ENCODE results near the gene EPHA6. TPM values are rescaled to one million over a fixed set of nuclear protein-coding genes. Genes with fewer than 3 reads are reported as not detected.

The EPHA6 gene
- total and polyA plus RNA-seq, 10 of the 15 experiments (the other 5 are each of a cell fraction or from before 2014, with no cell fraction given): not detected

DNA sequence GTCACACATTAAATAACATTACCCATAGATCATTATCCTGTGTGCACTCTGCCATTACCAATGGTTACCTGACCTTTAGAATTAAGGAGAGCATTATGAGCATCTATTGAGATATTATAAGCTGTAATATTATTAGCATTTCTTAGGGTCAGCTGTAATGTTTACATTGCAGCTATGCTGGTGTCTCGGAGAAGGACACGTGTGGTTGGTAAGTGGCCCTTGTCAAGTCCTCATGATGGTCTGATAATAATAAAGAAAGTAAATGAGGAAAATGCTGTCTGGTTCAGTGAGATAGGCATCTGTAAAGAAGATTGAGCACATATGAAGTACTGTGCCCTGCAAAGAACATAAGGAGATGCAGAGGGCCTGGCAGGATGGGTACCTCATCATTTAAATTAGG is 878.4 kb downstream of the EPHA6 start (continued):
- TF ChIP-seq, protein P1, sequence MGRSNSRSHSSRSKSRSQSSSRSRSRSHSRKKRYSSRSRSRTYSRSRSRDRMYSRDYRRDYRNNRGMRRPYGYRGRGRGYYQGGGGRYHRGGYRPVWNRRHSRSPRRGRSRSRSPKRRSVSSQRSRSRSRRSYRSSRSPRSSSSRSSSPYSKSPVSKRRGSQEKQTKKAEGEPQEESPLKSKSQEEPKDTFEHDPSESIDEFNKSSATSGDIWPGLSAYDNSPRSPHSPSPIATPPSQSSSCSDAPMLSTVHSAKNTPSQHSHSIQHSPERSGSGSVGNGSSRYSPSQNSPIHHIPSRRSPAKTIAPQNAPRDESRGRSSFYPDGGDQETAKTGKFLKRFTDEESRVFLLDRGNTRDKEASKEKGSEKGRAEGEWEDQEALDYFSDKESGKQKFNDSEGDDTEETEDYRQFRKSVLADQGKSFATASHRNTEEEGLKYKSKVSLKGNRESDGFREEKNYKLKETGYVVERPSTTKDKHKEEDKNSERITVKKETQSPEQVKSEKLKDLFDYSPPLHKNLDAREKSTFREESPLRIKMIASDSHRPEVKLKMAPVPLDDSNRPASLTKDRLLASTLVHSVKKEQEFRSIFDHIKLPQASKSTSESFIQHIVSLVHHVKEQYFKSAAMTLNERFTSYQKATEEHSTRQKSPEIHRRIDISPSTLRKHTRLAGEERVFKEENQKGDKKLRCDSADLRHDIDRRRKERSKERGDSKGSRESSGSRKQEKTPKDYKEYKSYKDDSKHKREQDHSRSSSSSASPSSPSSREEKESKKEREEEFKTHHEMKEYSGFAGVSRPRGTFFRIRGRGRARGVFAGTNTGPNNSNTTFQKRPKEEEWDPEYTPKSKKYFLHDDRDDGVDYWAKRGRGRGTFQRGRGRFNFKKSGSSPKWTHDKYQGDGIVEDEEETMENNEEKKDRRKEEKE (IDR thresholded peaks at IDR 0.05): no peak
- TF ChIP-seq RUNX3 (IDR thresholded peaks at IDR 0.05; ENCODE audit: low read length): no peak

DNA sequence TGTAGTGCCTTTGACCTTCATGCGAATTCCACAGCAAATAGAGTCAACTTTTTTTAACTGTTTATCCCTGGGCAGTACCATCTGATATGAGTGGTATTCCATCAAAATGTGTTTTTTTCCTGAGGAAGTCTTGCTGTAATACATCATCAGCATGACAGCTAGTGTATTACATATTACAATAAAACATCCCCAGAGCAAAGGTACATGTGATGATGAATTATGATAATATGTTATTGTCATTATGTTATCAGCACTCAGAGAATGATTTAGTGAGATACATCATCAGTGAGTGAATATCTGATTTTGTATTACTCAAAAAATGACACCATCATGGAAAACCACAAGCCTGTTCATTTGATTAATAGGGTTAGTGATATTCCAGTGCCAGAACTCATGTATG is 880.5 kb downstream of the EPHA6 start:
- H4K20me1 ChIP-seq (ENCODE audit: control insufficient read depth, insufficient read depth): no peaks in the 10 kb centered on the region
- no peak overlapping the region for H3K4me3 ChIP-seq
- no peaks in the 10 kb centered on the region for H3K9me3 ChIP-seq (replicated peaks; ENCODE audit: control insufficient read depth, insufficient read depth, low read length)
- no peaks in the 10 kb centered on the region for H3K4me1 ChIP-seq (ENCODE audit: control insufficient read depth, insufficient read depth, low read length)
- H2AFZ ChIP-seq (ENCODE audit: control insufficient read depth, low read depth, low read length): no peak overlapping the region
- no peaks in the 10 kb centered on the region for H3K27me3 ChIP-seq (replicated peaks in 1 of 2; ENCODE audit: control insufficient read depth in 2 of 2, insufficient read depth in 2 of 2, low read length in 1 of 2)
- CTCF ChIA-PET: interaction anchor here (2.9 kb wide), 1 partner anchor 24 kb away, joined by 9 read pairs; no protein-coding TSS in a partner anchor
- DNase-seq (ENCODE audit: low read depth, low spot score): no peak
- no peak overlapping the region for H3K9ac ChIP-seq (ENCODE audit: control insufficient read depth, insufficient read depth, low read length)
- POLR2A ChIA-PET: no interaction called here
- 82% methylated on average over 1 of the region's 1 CpG for WGBS (ENCODE audit: insufficient coverage, insufficient replicate concordance, low lambda C conversion rate, missing lambda C conversion rate)
- in situ Hi-C loops (cut with MboI) (no loop called here), intact Hi-C loops (cut with micrococcal nuclease; ENCODE audit: unreplicated experiment) (no loop called here)
- no peak for TF ChIP-seq FOXM1 (IDR thresholded peaks at IDR 0.05; ENCODE audit: low read depth, low read length)
- TF ChIP-seq NR2C2 (IDR thresholded peaks at IDR 0.05; ENCODE audit: borderline replicate concordance, control insufficient read depth, insufficient read length, low read depth): no peak
- no peak for TF ChIP-seq ATF7 (IDR thresholded peaks at IDR 0.05; ENCODE audit: low read depth)
- TF ChIP-seq PML (IDR thresholded peaks at IDR 0.05; ENCODE audit: low read length): no peak
- no peak for TF ChIP-seq NRF1 (conservative IDR thresholded peaks at IDR 0.05; ENCODE audit: low read depth, low read length)
- no peak for TF ChIP-seq TCF12 (IDR thresholded peaks at IDR 0.05; ENCODE audit: low read depth, low read length)
- TF ChIP-seq, protein P2, sequence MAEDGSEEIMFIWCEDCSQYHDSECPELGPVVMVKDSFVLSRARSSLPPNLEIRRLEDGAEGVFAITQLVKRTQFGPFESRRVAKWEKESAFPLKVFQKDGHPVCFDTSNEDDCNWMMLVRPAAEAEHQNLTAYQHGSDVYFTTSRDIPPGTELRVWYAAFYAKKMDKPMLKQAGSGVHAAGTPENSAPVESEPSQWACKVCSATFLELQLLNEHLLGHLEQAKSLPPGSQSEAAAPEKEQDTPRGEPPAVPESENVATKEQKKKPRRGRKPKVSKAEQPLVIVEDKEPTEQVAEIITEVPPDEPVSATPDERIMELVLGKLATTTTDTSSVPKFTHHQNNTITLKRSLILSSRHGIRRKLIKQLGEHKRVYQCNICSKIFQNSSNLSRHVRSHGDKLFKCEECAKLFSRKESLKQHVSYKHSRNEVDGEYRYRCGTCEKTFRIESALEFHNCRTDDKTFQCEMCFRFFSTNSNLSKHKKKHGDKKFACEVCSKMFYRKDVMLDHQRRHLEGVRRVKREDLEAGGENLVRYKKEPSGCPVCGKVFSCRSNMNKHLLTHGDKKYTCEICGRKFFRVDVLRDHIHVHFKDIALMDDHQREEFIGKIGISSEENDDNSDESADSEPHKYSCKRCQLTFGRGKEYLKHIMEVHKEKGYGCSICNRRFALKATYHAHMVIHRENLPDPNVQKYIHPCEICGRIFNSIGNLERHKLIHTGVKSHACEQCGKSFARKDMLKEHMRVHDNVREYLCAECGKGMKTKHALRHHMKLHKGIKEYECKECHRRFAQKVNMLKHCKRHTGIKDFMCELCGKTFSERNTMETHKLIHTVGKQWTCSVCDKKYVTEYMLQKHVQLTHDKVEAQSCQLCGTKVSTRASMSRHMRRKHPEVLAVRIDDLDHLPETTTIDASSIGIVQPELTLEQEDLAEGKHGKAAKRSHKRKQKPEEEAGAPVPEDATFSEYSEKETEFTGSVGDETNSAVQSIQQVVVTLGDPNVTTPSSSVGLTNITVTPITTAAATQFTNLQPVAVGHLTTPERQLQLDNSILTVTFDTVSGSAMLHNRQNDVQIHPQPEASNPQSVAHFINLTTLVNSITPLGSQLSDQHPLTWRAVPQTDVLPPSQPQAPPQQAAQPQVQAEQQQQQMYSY (CRISPR knock-in tag; IDR thresholded peaks at IDR 0.05): no peak
- no peak for TF ChIP-seq CHD1 (IDR thresholded peaks at IDR 0.05; ENCODE audit: low read depth, low read length)
- no peak for TF ChIP-seq IKZF1 (conservative IDR thresholded peaks at IDR 0.05)
- no peak for TF ChIP-seq SP1 (IDR thresholded peaks at IDR 0.05; ENCODE audit: low read depth, low read length)
- no peak for TF ChIP-seq IRF4 (IDR thresholded peaks at IDR 0.05; ENCODE audit: low read depth, low read length)
- TF ChIP-seq WRNIP1 (IDR thresholded peaks at IDR 0.05; ENCODE audit: borderline replicate concordance, low read depth, low read length): no peak
- no peak for TF ChIP-seq RBBP5 (conservative IDR thresholded peaks at IDR 0.05)
- TF ChIP-seq JUND (IDR thresholded peaks at IDR 0.05; ENCODE audit: low read depth, low read length): no peak
- TF ChIP-seq, protein P3, sequence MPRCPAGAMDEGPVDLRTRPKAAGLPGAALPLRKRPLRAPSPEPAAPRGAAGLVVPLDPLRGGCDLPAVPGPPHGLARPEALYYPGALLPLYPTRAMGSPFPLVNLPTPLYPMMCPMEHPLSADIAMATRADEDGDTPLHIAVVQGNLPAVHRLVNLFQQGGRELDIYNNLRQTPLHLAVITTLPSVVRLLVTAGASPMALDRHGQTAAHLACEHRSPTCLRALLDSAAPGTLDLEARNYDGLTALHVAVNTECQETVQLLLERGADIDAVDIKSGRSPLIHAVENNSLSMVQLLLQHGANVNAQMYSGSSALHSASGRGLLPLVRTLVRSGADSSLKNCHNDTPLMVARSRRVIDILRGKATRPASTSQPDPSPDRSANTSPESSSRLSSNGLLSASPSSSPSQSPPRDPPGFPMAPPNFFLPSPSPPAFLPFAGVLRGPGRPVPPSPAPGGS (IDR thresholded peaks at IDR 0.05; ENCODE audit: borderline replicate concordance, insufficient read depth, low read depth, low read length, poor library complexity, severe bottlenecking): no peak
- no TSS peak for BruUV-seq (replicated peaks)
- no peaks in the 10 kb centered on the region for H3K36me3 ChIP-seq (ENCODE audit: control insufficient read depth in 2 of 2, insufficient read depth in 2 of 2, low read length in 1 of 2)
- SMC1A ChIA-PET (ENCODE audit: uncharacterized antibody, unreplicated experiment): interaction anchor here (0.8 kb wide), 1 partner anchor 9 kb away, joined by 3 read pairs; no protein-coding TSS in a partner anchor
- FAIRE-seq: no peak
- no peak overlapping the region for H3K4me2 ChIP-seq (ENCODE audit: control insufficient read depth, insufficient read depth)
- no peak overlapping the region for H3K27ac ChIP-seq (ENCODE audit: control insufficient read depth, insufficient read depth)
- RAD21 ChIA-PET (ENCODE audit: unreplicated experiment): no interaction called here
- no peak for ATAC-seq
- H3K79me2 ChIP-seq (ENCODE audit: control insufficient read depth, insufficient read depth, low read length): no peaks in the 10 kb centered on the region

Data from GM12878 (cell line).